DMS53 treated with DMSO at 0.1 percent for 48 hours (cell line): Measurements from ENCODE around the gene BMP8A.
"Not testable (repeated sequence)": the region's sequence is repeated elsewhere in the genome, so short reads cannot be mapped to it uniquely, and the experiment has no call there.

Experiments
- DNase-seq: peaks from one replicate; lab custom pipeline; 2025; ENCODE audit not compliant: unreplicated experiment; lab: John Stamatoyannopoulos, UW

BMP8A gene, protein sequence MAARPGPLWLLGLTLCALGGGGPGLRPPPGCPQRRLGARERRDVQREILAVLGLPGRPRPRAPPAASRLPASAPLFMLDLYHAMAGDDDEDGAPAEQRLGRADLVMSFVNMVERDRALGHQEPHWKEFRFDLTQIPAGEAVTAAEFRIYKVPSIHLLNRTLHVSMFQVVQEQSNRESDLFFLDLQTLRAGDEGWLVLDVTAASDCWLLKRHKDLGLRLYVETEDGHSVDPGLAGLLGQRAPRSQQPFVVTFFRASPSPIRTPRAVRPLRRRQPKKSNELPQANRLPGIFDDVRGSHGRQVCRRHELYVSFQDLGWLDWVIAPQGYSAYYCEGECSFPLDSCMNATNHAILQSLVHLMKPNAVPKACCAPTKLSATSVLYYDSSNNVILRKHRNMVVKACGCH

DNA sequence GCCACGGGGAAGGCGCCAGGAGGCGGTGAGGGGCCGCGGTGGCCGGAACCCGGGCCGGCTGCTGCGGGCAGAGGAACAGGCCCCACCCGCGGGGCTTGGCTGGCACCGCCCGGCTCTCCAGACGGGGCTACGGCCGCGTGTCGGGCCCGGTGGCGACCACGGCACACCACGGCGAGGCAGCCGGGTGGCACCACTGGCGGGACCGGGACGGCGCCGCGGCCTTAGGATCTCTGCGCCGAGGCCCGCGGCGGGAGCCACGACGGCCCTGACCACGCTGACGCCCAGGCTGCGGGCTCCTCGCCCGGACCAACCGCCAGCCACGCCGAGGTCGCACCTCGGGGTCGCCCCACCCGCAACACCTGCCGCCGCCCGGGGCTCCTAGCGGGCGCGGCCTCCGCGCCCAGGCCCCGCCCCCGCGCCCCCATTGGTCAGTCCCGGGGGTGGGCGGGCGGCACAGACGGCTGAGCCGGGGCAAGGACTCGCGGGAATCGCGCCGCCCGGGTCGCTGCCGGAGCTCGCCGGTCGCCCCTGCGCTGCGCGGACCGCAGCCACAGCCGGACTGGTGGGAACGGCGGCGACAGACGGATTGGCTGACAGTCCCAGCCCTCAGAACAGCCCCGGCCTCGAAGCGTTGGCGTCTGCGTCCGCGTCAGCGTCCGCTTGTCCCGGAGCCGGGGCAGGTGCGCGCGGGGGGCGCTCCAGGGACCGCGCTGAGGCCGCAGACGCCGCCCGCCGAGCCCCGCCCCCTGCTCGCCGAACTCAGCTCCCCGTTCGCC, at the start of gene BMP8A:
TSS of gene BMP8A (plus strand) at position 491 of the 776 bp plus-strand sequence. CDS start 356 bp downstream, outside the sequence.
- DNase-seq = peak; percentile 75

DNA sequence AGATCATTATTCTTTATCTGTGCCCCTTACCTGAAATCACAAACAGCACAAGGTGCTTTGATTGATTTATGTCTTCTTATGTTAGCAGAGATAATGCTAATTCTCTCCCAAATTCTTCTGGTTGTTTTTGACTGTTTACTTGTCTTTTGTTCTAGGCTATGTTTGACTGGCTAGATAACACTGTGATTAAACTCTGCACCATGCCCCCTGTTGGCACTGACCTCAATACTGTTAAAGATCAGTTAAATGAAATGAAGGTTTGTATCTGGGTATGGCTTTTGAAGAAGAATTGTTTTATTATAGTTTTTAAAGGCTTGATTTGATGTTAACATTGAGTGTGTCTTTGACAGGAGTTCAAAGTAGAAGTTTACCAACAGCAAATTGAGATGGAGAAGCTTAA, 49.6 kb upstream of the BMP8A start:
- DNase-seq = no peak

DNA sequence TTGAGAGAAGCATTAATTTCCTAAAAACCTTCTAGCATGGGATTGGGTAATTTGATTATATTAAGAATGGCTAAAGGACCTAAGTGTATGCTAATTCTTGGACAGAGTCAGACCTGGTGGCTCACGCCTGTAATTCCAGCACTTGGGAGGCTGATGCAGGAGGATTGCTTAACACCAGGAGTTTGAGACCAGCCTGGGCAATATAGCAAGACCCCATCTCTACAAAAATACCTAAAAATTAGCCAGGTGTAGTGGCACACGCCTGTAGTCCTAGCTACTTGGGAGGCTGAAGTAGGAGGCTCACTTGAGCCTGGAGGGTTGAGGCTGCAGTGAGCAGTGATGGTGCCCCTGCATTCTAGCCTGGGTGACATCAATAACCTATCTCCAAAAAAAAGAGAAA, 45.9 kb upstream of the BMP8A start:
- DNase-seq = no peak

DNA sequence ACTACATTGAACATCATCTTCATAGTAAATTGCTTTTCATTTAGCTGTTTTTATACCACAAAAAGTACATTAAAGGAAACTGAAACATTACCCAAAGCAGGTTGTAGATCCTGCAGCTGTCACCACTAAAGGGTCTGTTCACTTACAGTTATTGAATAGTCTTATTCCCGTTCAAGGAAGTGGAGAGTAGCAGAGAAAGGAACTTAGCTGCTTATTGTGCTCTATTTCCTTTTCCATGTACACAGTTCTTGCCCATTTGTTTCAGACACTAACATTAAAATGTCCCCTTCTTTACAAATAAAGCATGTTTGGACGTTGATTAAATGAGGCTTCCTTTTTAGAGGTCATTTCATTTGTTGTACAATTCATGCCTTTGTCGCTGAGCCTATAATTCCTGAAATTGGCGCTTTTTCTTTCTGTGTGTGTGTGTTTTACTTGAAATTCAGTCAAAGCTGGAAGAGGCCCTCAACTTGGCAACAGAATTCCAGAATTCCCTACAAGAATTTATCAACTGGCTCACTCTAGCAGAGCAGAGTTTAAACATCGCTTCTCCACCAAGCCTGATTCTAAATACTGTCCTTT, 44.4 kb upstream of the BMP8A start:
- no peak for DNase-seq

DNA sequence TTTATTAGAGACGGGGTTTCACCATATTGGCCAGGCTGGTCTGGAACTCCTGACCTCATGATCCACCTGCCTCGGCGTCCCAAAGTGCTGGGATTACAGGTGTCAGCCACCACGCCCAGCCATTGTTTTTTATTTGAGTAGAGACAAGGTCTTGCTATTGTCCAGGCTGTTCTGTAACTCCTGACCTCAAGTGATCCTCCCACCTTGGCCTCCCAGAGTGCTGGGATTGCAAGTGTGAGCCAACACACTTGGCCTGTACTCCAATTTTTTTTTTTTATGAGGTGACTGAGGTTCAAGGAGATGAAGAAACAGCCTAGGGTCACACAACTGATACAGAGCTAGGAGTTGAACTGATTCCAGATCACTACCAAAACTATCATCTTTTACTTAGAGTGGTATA, 41.4 kb upstream of the BMP8A start:
- DNase-seq = not testable (repeated sequence)

DNA sequence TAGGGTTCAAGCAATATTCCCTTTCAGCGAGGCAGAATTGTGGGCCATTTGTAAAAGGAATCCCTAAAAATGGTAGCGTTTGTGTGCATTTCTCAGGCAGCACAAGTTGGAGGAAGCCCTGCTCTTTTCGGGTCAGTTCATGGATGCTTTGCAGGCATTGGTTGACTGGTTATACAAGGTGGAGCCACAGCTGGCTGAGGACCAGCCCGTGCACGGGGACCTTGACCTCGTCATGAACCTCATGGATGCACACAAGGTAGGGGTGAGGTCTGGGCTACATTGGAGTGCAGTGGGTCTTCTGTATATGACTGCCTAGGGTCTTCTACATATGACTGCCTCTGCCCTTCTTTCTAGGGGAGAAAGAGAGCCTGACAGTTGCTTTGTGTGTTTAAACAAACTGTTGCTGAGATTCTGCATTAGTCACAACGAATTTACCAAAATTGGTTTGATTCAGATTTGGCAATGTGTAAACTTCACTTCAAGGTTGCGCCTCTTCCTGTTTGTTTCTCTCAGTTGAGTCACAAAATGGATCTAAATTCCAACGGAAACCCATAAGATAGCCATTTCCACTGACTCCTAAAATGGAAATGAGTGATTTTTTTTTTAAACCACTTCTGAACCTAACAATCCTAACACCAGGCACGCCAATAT, 40.4 kb upstream of the BMP8A start:
- DNase-seq = no peak

DNA sequence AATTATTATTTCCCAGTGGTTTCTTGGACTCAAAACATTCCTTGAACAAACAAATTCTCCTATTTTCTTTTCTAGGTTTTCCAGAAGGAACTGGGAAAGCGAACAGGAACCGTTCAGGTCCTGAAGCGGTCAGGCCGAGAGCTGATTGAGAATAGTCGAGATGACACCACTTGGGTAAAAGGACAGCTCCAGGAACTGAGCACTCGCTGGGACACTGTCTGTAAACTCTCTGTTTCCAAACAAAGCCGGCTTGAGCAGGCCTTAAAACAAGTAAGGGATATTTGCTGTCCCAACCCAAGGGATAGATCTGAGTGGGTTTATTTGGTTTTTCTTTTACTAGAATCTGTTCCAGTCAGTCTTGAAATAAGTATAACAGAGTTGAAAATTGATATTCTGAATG, 39.4 kb upstream of the BMP8A start:
- no peak for DNase-seq

DNA sequence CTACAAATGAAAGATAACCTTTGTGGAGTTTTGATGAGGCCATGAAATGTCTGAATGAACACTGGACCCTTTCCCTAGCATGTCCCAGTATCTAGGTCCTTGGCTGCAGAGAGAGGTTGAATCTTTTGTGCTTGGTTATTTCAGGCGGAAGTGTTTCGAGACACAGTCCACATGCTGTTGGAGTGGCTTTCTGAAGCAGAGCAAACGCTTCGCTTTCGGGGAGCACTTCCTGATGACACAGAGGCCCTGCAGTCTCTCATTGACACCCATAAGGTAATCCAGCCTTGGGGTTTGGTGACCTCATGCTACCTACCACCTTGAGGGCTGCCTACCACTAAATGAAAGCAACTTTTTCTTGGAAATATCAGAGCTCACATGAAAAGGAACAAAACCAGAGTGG, 38.9 kb upstream of the BMP8A start:
- DNase-seq = no peak

DNA sequence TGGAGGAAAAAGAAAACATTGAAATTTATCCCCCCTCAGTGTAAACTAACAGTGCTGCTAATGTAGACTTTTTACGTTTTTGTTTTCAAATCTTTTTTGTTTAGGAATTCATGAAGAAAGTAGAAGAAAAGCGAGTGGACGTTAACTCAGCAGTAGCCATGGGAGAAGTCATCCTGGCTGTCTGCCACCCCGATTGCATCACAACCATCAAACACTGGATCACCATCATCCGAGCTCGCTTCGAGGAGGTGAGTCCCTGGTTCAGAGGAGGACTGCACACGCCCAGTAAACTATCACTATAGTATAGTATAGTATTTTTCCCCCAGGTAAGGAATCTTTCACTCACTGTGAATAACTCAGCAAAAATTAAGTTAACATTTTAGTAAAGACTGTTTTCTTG, 37.8 kb upstream of the BMP8A start:
- no peak for DNase-seq

DNA sequence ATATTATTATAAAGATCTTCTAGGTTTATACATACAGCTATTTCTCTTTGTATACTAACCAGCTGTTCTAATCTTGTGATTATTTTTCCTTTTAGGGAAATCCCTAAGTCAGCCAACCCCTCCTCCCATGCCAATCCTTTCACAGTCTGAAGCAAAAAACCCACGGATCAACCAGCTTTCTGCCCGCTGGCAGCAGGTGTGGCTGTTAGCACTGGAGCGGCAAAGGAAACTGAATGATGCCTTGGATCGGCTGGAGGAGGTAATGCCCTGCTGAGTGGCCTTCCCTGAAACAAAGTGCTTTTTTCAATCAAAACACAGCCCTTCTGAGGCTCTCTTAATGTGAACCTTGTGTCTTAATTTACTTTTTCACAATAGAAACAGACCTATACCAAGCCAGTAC, 32.4 kb upstream of the BMP8A start:
- no peak for DNase-seq

DNA sequence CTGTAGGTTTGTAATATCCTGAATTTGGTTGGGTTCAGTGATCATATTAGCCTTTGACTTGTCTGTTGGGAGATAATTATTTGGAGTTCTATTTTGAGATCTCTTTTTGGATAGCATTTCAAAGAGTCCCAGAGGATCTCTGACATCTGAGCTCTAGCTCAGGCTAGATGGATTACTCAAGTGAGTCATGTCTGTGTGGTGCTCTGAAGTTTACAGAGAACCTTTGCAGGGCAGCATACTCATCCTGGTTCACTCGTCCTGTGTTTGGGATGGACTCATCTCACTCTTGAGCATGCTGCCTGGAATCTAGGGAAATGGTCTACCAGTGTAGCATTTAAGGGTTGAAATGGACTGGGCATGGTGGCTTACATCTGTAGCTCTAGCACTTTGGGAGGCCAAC, 29.4 kb upstream of the BMP8A start:
- no peak for DNase-seq

DNA sequence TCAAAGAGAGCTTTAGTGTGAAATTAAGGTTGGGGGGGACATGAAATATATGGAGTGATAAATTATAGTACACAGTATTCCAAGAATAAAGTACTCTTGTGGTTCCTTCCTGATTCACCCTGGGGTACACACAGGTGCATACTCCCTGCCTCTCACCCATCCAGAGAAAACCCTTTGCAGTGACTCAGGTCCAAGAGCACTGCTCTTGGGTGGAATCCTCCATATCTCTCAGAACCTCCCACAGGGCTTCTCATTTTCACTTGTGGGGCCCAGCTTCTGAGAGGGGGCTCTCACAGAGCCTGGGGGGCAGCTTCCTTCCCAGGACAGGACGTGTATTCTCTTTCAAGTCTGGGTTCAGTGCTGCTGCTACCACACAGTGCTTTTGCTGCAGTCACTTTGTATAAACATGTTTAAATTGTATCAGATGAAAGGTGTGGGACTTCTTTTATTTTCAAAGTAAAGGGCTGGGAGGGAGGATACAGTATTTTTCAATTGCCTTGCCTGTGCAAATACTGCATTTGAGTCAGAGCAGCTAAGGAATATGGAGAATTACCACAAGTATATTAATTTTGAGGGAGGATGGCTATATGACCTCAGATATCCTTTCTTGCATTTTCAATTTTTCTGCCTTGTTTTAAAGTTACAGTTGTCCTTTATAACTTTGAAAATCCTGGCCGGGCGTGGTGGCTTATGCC, 24.9 kb upstream of the BMP8A start:
- DNase-seq = no peak

DNA sequence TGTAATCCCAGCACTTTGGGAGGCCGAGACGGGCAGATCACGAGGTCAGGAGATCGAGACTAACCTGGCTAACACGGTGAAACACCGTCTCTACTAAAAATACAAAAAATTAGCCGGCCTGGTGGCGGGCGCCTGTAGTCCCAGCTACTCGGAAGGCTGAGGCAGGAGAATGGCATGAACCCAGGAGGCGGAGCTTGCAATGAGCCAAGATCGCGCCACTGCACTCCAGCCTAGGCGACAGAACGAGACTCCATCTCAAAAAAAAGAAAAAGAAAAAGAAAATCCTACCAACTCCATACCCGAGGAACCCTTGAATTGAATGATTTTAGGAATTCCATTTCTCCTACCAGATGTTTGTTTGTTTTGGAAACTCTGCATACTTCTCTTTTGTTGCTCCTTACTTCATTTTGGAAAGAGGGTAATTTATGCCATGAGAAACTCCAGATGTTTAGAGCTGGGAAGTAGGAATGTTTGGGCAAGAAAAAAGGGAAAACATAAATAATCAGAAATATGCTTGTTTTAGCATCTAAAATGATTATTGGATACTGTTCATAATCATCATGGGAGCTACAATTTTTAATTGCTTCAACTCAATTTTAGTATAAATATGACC, 24.2 kb upstream of the BMP8A start:
- DNase-seq = not testable (repeated sequence)

DNA sequence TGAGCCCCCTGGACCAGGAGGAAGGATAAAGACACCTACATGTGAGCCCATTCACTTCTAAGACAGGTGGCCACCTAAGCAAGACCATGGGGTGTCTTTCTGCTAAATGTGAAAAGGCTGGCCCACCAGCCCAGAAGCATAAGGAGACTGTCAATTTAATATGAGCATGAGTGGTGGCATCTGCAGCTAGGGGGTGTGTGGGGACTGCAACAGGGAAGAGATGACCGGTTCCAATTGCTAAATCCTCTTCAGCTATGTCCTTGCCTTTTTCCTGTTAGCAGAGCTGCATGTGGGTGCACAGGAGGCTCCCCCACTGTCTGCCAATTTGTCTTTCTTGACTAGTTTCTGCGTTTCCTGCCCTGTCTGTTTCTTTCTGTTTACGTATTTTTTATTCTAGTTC, 22.3 kb upstream of the BMP8A start:
- DNase-seq = no peak

DNA sequence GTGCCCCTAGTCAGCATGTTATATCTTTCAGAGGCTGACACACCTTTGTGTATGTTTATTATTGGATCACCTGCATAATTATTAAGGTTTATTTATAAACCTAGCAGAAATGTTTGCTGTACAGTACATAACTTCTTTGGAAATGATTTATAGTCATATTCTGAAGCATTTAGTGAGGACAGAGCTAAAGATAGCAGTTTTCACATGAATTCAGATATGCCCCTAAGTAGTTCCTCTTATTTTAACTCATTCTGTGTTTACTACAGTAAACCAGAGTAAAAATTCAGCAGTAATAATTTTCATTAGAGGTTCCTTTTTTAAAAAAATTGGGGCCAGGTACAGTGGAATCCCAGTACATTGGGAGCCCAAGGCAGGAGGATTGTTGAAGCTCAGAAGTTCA, 21.4 kb upstream of the BMP8A start:
- DNase-seq = no peak

DNA sequence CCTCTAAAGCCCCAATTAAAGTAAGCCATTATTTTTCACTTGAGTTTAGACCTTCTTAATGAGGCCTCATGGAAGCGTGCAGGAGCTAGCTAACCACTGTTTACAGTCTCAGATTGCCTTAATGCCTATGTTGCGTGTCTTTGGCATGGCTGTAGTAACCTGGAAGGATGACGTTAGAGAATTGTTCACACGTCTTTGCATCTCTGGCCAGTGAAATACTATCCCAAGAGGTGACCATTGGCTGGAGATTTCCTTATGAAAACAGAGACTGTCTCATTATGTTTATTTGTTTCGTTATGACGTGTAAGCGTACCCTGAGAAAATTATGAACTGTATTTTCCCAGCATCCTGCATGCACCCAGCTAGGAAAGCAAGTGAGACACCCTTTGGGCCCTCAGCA, 18.6 kb upstream of the BMP8A start:
- DNase-seq = no peak

DNA sequence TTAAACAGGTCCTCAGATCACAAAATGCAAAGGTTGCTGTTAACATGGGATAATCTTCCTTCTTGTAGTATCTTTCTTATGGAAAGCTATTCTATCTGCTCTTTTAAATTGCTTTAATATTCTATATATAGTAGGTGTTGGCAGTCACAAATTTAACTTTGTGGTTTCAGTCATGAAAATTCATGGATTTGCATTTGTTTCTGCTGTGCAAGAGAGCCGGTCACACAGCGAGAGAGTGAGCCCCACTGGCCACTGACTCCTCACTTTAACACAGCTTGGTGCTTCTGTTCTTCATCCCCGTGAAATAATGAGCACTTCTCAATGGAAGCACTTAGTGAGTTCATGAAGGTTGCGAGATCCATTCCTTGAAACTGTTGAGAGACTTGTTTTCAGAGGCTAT, 18.1 kb upstream of the BMP8A start:
- DNase-seq = no peak

DNA sequence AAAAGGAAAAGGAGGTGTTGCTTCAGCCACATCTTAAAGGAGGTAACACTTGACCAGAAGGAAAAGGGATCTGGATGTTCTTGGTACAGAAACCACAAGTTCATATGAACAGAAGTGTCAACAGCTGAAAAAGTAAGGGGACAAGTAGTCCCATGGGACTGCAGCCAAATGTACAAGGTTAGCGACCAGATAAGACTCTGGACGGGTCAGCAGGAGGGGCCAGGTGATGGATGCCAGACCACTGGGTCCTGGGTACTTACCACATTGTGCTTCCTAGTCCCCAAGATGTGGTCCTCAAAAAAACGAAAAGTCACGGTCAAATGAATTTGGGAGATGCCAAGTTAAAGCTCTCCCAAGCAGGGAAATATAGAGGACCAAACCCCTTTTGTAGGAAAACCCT, 16.6 kb upstream of the BMP8A start:
- DNase-seq = no peak

DNA sequence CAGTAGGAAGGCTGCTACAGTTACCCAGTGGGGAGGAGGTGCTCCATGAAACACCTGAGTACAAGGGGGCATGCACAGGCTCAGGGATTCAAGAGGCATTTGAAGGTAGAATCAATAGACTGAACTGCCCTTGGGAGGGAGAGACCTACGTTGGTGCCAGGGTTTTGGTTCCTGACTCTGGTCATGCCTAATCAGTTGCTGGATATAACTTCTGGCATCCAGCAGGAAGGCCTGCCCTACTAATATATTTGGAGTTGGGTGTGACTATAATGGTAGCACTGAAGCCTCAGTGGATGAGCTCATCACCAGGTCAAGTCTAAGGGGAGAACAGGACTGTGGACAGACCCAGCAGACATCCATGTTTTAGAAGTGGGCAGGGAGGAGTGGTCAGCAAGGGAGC, 15.9 kb upstream of the BMP8A start:
- DNase-seq = not testable (repeated sequence)

DNA sequence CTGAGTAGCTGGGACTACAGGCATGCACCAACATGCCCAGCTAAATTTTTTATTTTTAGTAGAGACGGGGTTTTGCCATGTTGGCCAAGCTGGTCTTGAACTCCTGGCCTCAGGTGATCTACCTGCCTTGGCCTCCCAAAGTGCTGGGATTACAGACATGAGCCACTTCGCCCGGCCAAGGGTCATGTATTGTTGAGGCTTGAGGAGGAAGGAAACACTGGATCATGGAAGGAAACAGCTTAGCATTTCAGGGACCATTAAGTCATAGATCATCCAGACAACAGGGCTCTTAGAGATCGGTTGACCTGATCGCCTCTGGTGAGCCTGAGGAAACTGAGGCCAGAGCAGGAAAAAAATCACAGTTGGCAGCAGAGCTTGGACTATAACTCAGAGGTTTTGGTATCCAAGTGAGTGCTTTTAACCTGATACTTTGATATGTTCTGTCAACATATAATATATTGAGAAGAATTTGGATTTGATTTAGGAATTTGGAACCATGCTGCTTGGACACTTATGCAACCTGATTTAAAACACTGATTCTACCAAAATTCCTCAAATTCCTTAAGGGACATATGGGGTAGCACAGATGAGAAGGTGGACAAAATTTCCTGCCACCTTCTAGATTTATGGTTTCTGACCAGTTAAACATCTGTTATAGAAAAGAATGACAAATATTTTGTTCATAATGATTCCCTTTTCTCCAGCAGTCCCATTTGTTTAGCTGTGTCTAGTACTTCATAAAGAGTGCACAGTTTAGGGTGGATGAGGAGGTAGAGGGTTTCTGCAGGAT, 13.1 kb upstream of the BMP8A start:
- DNase-seq = no peak
